Activated CD4-positive, alpha-beta T cell treated with anti-CD3 and anti-CD28 coated beads, Interleukin-2, amount 50 U/mL, for 1 hour (primary cell): Measurements from ENCODE around the gene KCNA4.
"Not testable (repeated sequence)": the region's sequence is repeated elsewhere in the genome, so short reads cannot be mapped to it uniquely, and the experiment has no call there.

Experiments used
- DNase-seq: peaks from one replicate; pipeline ENCODE4 v3.0.0-alpha.2; 2020

Gene KCNA4

DNA sequence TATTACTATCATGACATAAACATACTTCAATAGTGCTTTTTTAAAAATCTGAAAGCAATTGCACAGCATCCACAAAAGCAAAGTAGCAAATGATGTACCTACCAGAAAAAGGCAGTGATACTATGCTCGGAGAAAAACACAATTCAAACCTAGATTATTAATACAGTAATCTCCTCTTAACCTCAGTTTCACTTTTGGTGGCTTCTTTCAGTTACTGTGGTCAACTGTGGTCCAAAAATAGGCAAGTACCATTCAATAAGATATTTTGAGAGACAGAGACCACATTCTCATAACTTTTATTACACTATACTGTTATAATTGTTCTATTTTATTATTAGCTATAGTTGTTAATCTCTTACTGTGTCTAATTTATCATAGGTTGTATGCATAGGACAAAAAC, 20.8 kb downstream of the KCNA4 start:
- no peak for DNase-seq

GRCh38 chr11:29989174-29989970, 27.5 kb downstream of the KCNA4 start:
- DNase-seq, result no peak

- no peak for DNase-seq
Measured at GRCh38 chr11:29985248-29985647, 31.6 kb downstream of the KCNA4 start.

- no peak for DNase-seq
Measured at GRCh38 chr11:29984544-29984943, 32.3 kb downstream of the KCNA4 start.

DNA sequence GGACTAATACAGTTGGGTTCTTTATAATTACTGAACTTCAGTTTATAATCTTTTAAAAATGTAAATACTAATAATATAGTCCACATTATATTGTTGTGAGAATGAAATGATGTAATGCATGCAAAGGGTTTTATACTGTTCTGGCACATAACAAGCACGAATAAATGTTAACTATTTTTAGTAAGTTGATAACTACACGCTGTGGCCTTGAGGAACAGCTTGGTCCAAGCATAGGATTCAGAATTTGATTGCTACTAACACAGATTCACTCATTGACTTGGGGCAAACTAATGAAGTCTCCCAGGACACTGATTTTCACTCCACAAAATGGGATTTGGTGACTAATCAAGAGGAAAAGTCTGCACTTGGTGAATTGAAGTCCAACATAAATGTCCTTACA, 38.3 kb downstream of the KCNA4 start:
- no peak for DNase-seq

DNA sequence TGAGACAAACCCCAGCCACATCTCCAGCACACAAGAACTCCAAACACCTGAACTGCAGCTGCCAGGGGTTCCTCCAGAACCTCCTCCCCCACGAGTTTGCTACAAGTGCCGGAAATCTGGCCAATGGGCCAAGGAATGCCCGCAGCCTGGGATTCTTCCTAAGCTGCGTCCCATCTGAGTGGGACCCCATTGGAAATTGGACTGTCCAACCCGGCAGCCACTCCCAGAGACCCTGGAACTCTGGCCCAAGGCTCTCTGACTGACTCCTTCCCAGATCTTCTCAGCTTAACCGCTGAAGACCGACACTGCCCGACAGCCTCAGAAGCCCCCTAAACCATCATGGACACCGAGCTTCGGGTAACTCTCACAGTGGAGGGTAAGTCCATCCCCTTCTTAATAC, 41.2 kb downstream of the KCNA4 start:
- DNase-seq, result not testable (repeated sequence)

DNA sequence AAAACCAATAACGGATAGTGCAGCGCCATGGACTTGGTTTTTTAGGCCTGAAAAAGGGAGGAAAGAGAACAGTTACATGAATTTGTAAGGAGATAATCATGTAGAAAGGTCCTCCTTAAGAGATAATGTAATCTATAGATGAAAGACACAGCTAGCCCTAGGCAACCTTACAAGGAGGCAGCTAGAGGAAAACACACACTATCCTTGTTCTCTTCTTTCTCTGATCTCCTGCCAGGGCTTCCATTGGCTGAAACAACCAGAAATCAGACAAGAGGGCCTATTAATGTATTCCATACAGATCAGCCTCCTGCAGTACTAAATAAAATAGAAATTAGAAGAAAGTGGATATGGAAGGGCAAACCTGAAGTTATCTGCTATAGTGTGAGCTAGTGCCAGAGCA, 53.0 kb downstream of the KCNA4 start:
- no peak for DNase-seq

GRCh38 chr11:29963036-29963435, 53.8 kb downstream of the KCNA4 start:
- DNase-seq, result no peak

DNA sequence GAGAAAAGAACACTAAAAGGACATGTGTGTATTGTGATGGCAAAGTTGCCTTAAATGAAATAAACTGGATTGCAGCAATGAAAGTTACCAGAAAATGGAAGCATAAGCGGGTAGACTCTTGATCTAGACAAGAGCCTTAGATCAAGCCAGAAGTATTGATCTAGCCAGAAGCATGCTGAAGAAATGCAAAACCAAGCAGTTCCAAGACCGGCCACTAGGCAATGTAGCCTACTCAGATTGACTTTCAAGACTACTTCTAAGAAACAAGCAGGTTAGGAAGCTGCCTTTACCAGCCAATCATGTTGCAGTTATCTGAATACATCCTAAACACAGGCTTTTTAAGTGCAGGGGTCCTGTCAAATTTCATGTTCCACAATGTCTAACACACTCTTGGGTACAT, 54.6 kb downstream of the KCNA4 start:
- DNase-seq, result no peak
